Body of pancreas (tissue), 4 donors: ENCODE data around the gene GCH1.

Source experiments
- POLR2A ChIP-seq, 3 donors: fragments of 450-650 bp; IDR thresholded peaks; one replicate each; pipeline ENCODE4 v1.6.1; 2016; ENCODE audit warnings: antibody characterized with exemption in 3 of 3, mild to moderate bottlenecking in 2 of 3
- TF ChIP-seq, protein P1 (sequence below), 7 experiments: fragments of 450-650 bp in 4 of 7; fragments of 200-600 bp in 3 of 7; sonication (generic) in 3 of 7; IDR thresholded peaks; one replicate each; pipeline ENCODE4 v1.5.1; 2016 to 2019; ENCODE audit warnings: antibody characterized with exemption in 7 of 7

DNA sequence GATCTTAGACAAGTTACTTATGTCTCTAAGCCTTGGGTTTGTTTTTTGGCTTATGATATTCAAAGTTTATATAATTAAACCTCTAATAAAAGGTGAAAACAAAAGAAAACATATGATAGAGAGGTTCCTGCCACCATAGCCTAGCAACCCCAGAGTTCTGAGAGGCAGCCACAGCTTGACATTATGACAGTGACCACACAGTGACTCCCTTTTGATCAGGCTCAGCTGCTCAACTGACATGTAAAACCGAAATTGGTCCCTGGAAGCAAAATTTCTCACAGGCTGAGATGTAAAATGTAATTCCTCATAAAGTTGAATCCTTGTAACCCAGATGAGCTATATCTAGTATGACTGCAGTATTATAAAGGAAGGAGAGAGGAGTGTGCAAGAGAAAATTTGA, 108.5 kb downstream of the GCH1 start:
- TF ChIP-seq, protein P1, sequence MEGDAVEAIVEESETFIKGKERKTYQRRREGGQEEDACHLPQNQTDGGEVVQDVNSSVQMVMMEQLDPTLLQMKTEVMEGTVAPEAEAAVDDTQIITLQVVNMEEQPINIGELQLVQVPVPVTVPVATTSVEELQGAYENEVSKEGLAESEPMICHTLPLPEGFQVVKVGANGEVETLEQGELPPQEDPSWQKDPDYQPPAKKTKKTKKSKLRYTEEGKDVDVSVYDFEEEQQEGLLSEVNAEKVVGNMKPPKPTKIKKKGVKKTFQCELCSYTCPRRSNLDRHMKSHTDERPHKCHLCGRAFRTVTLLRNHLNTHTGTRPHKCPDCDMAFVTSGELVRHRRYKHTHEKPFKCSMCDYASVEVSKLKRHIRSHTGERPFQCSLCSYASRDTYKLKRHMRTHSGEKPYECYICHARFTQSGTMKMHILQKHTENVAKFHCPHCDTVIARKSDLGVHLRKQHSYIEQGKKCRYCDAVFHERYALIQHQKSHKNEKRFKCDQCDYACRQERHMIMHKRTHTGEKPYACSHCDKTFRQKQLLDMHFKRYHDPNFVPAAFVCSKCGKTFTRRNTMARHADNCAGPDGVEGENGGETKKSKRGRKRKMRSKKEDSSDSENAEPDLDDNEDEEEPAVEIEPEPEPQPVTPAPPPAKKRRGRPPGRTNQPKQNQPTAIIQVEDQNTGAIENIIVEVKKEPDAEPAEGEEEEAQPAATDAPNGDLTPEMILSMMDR (IDR thresholded peaks at IDR 0.05), result no peak
- TF ChIP-seq POLR2A (IDR thresholded peaks at IDR 0.05), result no peak
